Endothelial cell of umbilical vein (primary cell): Measurements from ENCODE around the gene CFAP65. TPM values are rescaled to one million over a fixed set of nuclear protein-coding genes. Genes with fewer than 3 reads are reported as not detected.

Experiments used
- BruUV-seq: library from RNA; stranded (reverse); fragments of 400-500 nt; replicated peaks from 2 replicates; lab custom pipeline; 2021; lab: Mats Ljungman, UMichigan
- CTCF ChIA-PET: fragments of 300-600, 350-600 bp; sonication (Branson Sonifier 250); formaldehyde crosslinking; loops from one replicate; lab custom pipeline; 2021; ENCODE audit warnings: antibody characterized with exemption, inconsistent platforms; lab: Charles Lee
- POLR2A ChIA-PET: fragments of 300-600, 350-600 bp; sonication (Branson Sonifier 250); formaldehyde crosslinking; loops from one replicate; lab custom pipeline; 2021; ENCODE audit warnings: antibody characterized with exemption, inconsistent platforms; lab: Charles Lee
- DNase-seq: peaks from one replicate; pipeline ENCODE4 v3.0.0-alpha.2; 2011; ENCODE audit warnings: low read depth, low spot score
- FAIRE-seq: peaks from 2 replicates; lab custom pipeline; 2011; peaks lifted over from hg19 to GRCh38; lab: Jason Lieb, UNC
- H2AFZ ChIP-seq: 2 replicates; pipeline ENCODE4 v1.6.0; 2012; ENCODE audit warnings: low read depth, low read length, control low read depth, inconsistent platforms
- H3K27ac ChIP-seq: 2 replicates; pipeline ENCODE4 v1.5.1; 2011; ENCODE audit warnings: low read depth, mild to moderate bottlenecking, control low read depth, low read length, moderate library complexity; ENCODE audit not compliant: insufficient read depth
- H3K27me3 ChIP-seq, 2 experiments: 2 replicates each; pipeline versions ENCODE4 v1.6.0 to v1.6.1; 2011; ENCODE audit warnings: low read length in 2 of 2, mixed read lengths in 1 of 2; ENCODE audit not compliant: control insufficient read depth in 2 of 2, insufficient read depth in 2 of 2
- H3K36me3 ChIP-seq, 2 experiments: 2 replicates in 1 of 2; 3 replicates in 1 of 2; pipeline ENCODE4 v1.5.1; 2011; ENCODE audit warnings: low read length in 2 of 2, mild to moderate bottlenecking in 1 of 2, moderate library complexity in 1 of 2; ENCODE audit not compliant: control insufficient read depth in 2 of 2, insufficient read depth in 2 of 2; ENCODE audit errors: extremely low read depth in 1 of 2
- H3K4me1 ChIP-seq: 3 replicates; pipeline ENCODE4 v1.5.1; 2011; ENCODE audit warnings: mild to moderate bottlenecking, low read length; ENCODE audit not compliant: control insufficient read depth, insufficient read depth; ENCODE audit errors: extremely low read depth
- H3K4me2 ChIP-seq: 2 replicates; pipeline ENCODE4 v1.6.1; 2011; ENCODE audit warnings: low read length, control low read depth, mixed read lengths; ENCODE audit not compliant: insufficient read depth
- H3K4me3 ChIP-seq, 3 experiments: fragments of 200-600 bp in 1 of 3; sonication (generic), shearing (Covaris generic) in 1 of 3; replicated peaks in 1 of 3; 2 replicates each; pipeline ENCODE4 v1.5.1; 2011 to 2016; ENCODE audit warnings: control low read depth in 3 of 3, low read length in 3 of 3, mild to moderate bottlenecking in 2 of 3, inconsistent platforms in 1 of 3, low read depth in 1 of 3, moderate library complexity in 1 of 3; ENCODE audit not compliant: insufficient read depth in 1 of 3
- H3K79me2 ChIP-seq: 2 replicates; pipeline ENCODE4 v1.6.0; 2012; ENCODE audit warnings: low read length, inconsistent platforms; ENCODE audit not compliant: control insufficient read depth, insufficient read depth
- H3K9ac ChIP-seq: replicated peaks from 2 replicates; pipeline ENCODE3; 2011; ENCODE audit warnings: low read length, control low read depth; ENCODE audit not compliant: insufficient read depth; ENCODE audit errors: extremely low read depth
- H3K9me1 ChIP-seq: replicated peaks from 3 replicates; pipeline ENCODE4 v1.6.0; 2011; ENCODE audit warnings: mild to moderate bottlenecking, low read length; ENCODE audit not compliant: control insufficient read depth, insufficient read depth; ENCODE audit errors: extremely low read depth
- H3K9me3 ChIP-seq: replicated peaks from 2 replicates; pipeline ENCODE4 v1.5.1; 2012; ENCODE audit warnings: low read length, inconsistent platforms; ENCODE audit not compliant: control insufficient read depth, insufficient read depth
- H4K20me1 ChIP-seq: replicated peaks from 2 replicates; pipeline ENCODE3; 2011; ENCODE audit warnings: mild to moderate bottlenecking, low read length; ENCODE audit not compliant: control insufficient read depth, insufficient read depth; ENCODE audit errors: extremely low read depth
- CTCF ChIP-seq, 2 donors: IDR thresholded peaks; 1 replicate in 1 of 2; 2 replicates in 1 of 2; pipeline ENCODE4 v1.5.1; 2011; ENCODE audit warnings: low read length in 2 of 2, mild to moderate bottlenecking in 2 of 2, moderate library complexity in 2 of 2, control low read depth in 1 of 2, inconsistent platforms in 1 of 2, low read depth in 1 of 2; ENCODE audit not compliant: insufficient read depth in 1 of 2; ENCODE audit errors: extremely low read depth in 1 of 2
- EZH2 ChIP-seq: IDR thresholded peaks from 2 replicates; pipeline ENCODE4 v1.6.1; 2012; ENCODE audit warnings: borderline replicate concordance, low read depth, mild to moderate bottlenecking, moderate library complexity, low read length, inconsistent platforms; ENCODE audit not compliant: severe bottlenecking
- FOS ChIP-seq: IDR thresholded peaks from 2 replicates; pipeline ENCODE4 v1.6.1; 2011; ENCODE audit warnings: mild to moderate bottlenecking, low read length, moderate library complexity, borderline replicate concordance; ENCODE audit not compliant: insufficient read depth
- GATA2 ChIP-seq: IDR thresholded peaks from 2 replicates; pipeline ENCODE4 v1.7.0; 2011; ENCODE audit warnings: low read depth, mild to moderate bottlenecking, moderate library complexity, mixed read lengths, low read length; ENCODE audit not compliant: insufficient read length, insufficient read depth
- JUN ChIP-seq: IDR thresholded peaks from 2 replicates; pipeline ENCODE4 v1.6.1; 2011; ENCODE audit warnings: borderline replicate concordance, low read depth; ENCODE audit not compliant: insufficient read length, insufficient read depth
- MAX ChIP-seq: IDR thresholded peaks from 2 replicates; pipeline ENCODE4 v1.6.1; 2011; ENCODE audit not compliant: insufficient read depth, insufficient read length
- MYC ChIP-seq: IDR thresholded peaks from one replicate; pipeline ENCODE4 v1.6.1; 2011; ENCODE audit warnings: mild to moderate bottlenecking, low read depth, low read length
- POLR2A ChIP-seq: IDR thresholded peaks from 2 replicates; pipeline ENCODE4 v1.6.1; 2012; ENCODE audit warnings: low read depth, mild to moderate bottlenecking, control low read depth, low read length
- POLR2AphosphoS5 ChIP-seq: IDR thresholded peaks from 2 replicates; pipeline ENCODE4 v1.6.1; 2012; ENCODE audit warnings: low read depth, mild to moderate bottlenecking, control low read depth, low read length, moderate library complexity; ENCODE audit not compliant: insufficient read depth
- dilution Hi-C: fragments of 300-500 bp; cut with MboI; formaldehyde crosslinking; loops from one replicate; pipeline ENCODE4 v1.15.0; 2019; ENCODE audit warnings: low sequenced_read_pairs; ENCODE audit not compliant: extremely low pct_ligation_motif_present
- intact Hi-C: fragments of 100-400 bp; cut with micrococcal nuclease; formaldehyde crosslinking; loops from one replicate; pipeline ENCODE4 v1.10.0; 2022
- polyA plus RNA-seq, 4 experiments: library from polyadenylated mRNA; depleted of rRNA in 3 of 4; stranded (reverse) in 3 of 4; unstranded in 1 of 4; fragments of >200 nt; gene quantifications; 2 replicates each; pipeline versions ENCODE4 v1.2.1 to v1.2.3, GENCODE V29; 2011 to 2012; ENCODE audit warnings: missing spikeins in 1 of 4
- total RNA-seq: library from RNA; stranded (reverse); gene quantifications from 2 replicates; pipeline ENCODE4 v1.2.3, GENCODE V29; 2021

Gene CFAP65
- total and polyA plus RNA-seq, 2 donors (not counting 3 experiments of a cell fraction or from before 2014, with no cell fraction given), result 0.03 TPM; not detected in 1

GRCh38 chr2:218956039-218956438, 85.3 kb downstream of the CFAP65 start:
- H3K9ac ChIP-seq, result no peak overlapping the region
- BruUV-seq, result no TSS peak
- no peak for FAIRE-seq
- POLR2A ChIA-PET, result no interaction called here
- intact Hi-C loops, result no loop called here
- no peaks in the 10 kb centered on the region for H3K36me3 ChIP-seq
- dilution Hi-C loops, result no loop called here
- H3K4me1 ChIP-seq, result no peaks in the 10 kb centered on the region
- no peaks in the 10 kb centered on the region for H3K9me3 ChIP-seq
- no peak overlapping the region for H3K4me2 ChIP-seq
- H3K27me3 ChIP-seq, result peaks cover 43% of the 10 kb centered on the region in 2 experiments
- no peak overlapping the region for H2AFZ ChIP-seq
- no peaks in the 10 kb centered on the region for H3K79me2 ChIP-seq
- H3K9me1 ChIP-seq, result no peaks in the 10 kb centered on the region
- H3K4me3 ChIP-seq, result no peak overlapping the region
- TF ChIP-seq MYC (no peak), POLR2AphosphoS5 (no peak), JUN (no peak), FOS (no peak), POLR2A (no peak), EZH2 (no peak), GATA2 (no peak), CTCF (IDR thresholded peaks at IDR 0.05; ENCODE audit: extremely low read depth in 1 of 2, insufficient read depth in 1 of 2, low read depth in 1 of 2, low read length in 2 of 2) (no peak), MAX (no peak)
- H3K27ac ChIP-seq, result no peak overlapping the region
- no peaks in the 10 kb centered on the region for H4K20me1 ChIP-seq
- CTCF ChIA-PET, result interaction anchor here (1.1 to 1.4 kb wide), 2 partner anchors 9 to 199 kb away, joined by 3 read pairs; no protein-coding TSS in a partner anchor
- DNase-seq, result no peak
